Right forelimb (tissue), 1 donor: ENCODE data around the gene CNOT11.
"Not testable (repeated sequence)": the region's sequence is repeated elsewhere in the genome, so short reads cannot be mapped to it uniquely, and the experiment has no call there.

Experiments used
- DNase-seq: peaks from one replicate; pipeline ENCODE4 v3.0.0-alpha.2; 2018

The CNOT11 gene

DNA sequence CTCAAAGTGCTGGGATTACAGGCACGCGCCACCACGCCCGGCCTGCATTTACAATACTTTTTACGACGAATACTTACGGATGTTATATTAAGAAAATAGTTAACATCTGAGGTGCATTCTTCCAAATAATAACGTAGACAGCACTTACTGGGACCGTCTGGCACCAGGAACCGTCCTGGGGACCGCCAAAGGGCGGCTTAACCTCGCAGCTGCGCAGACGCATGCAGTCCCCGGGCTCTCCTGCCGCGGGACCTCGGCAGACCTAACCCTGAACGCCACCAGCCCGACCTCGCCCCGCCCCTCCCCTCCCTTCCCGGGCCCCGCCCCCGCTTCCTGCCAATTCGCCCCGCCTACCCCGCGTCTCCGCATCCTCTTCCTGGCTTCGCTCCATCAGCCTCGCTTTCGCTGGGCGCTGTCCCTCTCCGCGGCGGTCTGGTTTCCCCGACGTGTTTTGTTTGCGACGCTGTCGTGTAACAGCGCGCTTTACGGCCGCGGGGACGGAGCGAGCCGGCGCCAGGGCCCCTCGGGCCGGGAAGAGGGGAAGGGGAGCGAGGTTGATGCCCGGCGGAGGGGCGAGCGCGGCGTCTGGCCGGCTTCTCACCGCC is at the start of gene CNOT11:
Gene CNOT11 (plus strand): TSS at position 479 of the 605 bp plus-strand sequence. CDS start 79 bp downstream, at position 558.
- peak; percentile 100 for DNase-seq

GRCh38 chr2:101204400-101205115 is 48.1 kb upstream of the CNOT11 start:
- DNase-seq = no peak

- DNase-seq = peak; percentile 58
These were observed 46.9 kb upstream of the CNOT11 start for GRCh38 chr2:101205521-101206479.

GRCh38 chr2:101208830-101209229 is 43.9 kb upstream of the CNOT11 start:
- DNase-seq = no peak

GRCh38 chr2:101219246-101219645 is 33.4 kb upstream of the CNOT11 start:
- no peak for DNase-seq

- not testable (repeated sequence) for DNase-seq
These were observed 32.6 kb upstream of the CNOT11 start for GRCh38 chr2:101220091-101220490.

- DNase-seq = no peak
These were observed 28.9 kb upstream of the CNOT11 start for GRCh38 chr2:101223814-101224231.

DNA sequence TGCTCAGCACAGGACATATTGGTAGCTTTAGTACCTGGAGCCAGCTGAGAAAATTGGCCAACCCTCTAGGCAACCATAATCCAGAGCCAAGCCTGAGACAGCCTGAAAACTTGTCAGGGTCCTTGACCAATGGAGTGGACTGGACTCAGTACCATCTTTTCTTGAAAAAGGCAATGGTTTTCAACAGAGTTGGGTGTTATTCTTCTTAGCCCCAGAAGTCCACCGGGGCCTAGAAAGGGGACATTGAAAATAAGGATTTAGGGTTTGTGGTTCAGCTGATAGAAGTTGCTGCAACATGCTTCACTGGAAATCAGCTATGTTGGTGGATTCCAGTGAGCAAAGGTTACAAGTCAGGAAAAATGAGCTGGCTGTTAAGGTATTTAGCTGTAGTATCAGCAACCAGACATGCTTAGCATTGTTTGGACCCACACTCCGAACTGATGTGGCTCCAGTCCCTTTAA is 22.1 kb upstream of the CNOT11 start:
- DNase-seq = no peak

DNA sequence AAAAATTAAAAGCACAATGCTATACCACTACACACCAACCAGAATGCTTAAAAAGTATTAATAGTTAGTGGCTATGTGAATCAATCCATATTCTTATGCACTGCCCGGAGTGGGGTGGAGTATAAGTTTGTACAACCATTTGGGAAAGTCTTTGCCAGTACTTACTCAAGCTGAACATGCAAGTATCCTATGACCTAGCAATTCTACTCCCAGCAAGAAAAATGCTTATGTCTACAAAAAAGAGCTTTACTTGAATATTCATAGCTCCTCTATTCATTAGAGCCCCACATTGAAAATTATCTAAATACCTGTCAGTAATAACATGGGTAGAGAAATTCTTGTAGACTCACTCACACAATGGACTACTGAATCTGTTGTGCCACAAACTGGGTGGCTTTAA is 21.4 kb upstream of the CNOT11 start:
- DNase-seq = no peak

DNA sequence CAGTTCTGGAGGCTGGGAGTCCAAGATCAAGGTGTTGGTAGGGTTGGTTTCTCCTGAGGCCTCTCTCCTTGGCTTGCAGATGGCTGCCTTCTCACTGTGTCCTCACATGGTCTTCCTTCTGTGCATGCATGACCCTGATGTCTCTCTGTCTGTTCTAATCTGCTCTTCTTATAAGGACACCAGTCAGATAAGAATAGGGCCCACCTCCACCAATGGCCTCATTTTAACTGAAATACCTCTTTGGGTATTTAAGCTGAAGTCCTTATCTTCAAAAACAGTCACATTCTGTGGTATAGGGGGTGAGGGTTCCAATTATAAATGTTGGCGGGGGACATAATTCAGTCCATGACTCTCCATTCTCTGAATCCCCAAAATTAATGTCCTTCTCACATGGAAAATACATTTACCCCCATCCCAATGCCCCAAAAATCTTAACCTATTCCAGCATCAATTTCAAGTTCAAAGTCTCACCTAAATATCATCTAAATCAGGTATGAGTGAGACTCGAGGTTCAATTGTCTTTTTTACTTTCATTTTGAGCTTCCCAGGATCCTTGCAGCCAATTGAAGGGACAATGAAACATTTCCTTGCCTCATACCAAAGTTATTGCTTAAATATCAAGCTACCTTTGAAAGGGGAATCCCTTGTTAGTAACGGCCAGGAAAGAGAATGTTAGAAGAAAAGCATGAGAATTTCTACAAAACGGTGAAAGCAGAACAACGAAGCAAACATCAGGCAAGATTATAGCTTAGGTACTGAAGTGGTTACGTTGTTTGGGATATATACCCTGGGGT is 20.6 kb upstream of the CNOT11 start:
- DNase-seq = no peak

- no peak for DNase-seq
These were observed 19.9 kb upstream of the CNOT11 start for GRCh38 chr2:101232770-101233169.

DNA sequence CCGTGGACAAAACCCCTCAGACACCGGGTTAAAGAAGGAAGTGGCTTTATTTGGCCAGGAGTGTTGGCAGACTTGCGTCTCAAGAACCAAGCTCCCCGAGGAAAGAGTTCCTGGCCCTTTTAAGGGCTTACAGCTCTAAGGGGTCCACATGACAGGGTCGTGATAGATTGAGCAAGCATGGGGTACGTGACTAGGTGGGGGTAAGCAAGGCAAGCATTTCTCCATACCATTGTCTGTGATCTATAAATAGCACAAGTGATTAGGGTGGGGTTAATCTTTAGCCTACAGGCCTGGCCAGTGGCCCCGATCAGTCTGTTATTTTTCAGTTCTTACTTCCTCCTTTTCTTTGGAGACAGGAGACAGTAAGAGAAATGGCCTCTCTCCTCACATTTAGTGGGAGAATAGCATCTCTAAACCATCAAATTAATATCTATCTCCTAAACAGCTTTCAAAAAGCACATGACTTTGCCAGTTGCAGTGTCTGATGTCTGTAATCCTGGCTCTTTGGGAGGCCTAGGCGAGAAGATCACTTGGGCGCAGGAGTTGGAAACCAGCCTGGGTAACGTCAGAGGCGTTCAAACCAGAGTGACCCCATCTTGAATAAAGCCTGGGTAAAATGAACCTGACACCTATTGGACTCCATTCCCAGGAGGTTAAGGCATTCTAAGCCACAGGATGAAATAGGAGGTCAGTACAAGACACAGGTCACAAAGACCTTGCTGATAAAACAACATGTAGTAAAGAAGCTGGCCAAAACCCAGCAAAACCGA is 18.3 kb upstream of the CNOT11 start:
- DNase-seq = no peak

- DNase-seq = not testable (repeated sequence)
These were observed 16.7 kb upstream of the CNOT11 start for GRCh38 chr2:101235956-101236355.

- DNase-seq = not testable (repeated sequence)
These were observed 14.7 kb upstream of the CNOT11 start for GRCh38 chr2:101237944-101238343.

- DNase-seq = no peak
These were observed 13.5 kb upstream of the CNOT11 start for GRCh38 chr2:101238930-101239759.

DNA sequence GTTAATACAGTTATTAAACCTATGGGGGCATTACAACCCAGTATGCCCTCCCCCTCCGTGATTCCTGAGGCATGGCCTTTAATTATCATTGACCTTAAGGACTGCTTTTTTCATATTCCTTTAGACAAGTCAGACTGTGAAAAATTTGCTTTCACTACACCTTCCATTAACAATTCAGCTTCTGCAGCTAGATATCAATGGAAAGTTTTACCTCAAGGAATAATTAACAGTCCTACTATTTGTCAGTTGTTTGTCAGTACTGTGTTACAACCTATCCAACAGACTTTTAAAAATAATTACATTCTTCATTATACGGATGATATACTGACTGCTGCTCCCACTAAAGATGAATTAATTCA is 12.9 kb upstream of the CNOT11 start:
- DNase-seq = not testable (repeated sequence)

- not testable (repeated sequence) for DNase-seq
These were observed 12.0 kb upstream of the CNOT11 start for GRCh38 chr2:101240694-101241093.

DNA sequence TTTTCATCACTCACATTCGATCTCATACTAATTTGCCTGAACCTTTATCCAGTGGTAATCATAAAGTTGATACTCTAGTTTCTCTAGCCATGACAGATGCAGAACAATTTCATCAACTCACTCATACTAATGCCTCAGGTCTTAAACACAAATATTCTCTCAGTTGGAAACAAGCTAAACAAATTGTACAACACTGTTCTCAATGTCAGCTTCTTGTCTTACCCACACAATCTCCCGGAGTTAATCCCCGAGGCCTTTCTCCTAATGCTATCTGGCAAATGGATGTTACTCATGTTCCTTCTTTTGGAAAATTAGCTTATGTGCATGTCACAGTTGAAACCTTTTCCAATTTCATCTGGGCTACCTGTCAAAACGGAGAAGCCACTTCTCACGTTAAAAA is 11.5 kb upstream of the CNOT11 start:
- no peak for DNase-seq

GRCh38 chr2:101244373-101244772 is 8.3 kb upstream of the CNOT11 start:
- not testable (repeated sequence) for DNase-seq

- not testable (repeated sequence) for DNase-seq
These were observed 7.8 kb upstream of the CNOT11 start for GRCh38 chr2:101244899-101245298.

DNA sequence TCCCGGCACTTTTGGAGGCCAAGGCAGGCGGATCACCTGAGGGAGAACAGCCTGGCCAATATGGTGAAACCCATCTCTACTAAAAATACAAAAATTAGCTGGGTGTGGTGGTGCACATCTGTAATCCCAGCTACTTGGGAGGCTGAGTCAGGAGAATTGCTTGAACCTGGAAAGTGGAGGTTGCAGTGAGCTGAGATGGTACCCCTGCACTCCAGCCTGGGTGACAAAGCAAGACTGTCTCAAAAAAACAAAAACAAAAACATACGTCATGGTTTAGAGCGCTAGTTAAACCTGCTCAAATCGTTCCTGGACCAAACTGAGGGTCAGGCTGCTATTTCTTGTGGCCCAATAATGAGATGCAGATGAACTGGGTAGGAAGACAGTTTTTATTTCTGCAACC is 7.2 kb upstream of the CNOT11 start:
- not testable (repeated sequence) for DNase-seq
